NCI-H774 (cell line): ENCODE measurements around the gene SNAP47.
A peak's percentile ranks its signal among the peaks of the same experiment; 100 is the strongest.
"Not testable (repeated sequence)": the region's sequence is repeated elsewhere in the genome, so short reads cannot be mapped to it uniquely, and the experiment has no call there.

ENCODE experiments used
- DNase-seq: peaks from one replicate; lab custom pipeline; 2025; lab: John Stamatoyannopoulos, UW

Gene SNAP47

GRCh38 chr1:227734856-227735538, at the start of gene SNAP47, which contains the start of gene JMJD4:
Gene SNAP47 (plus strand): TSS chr1:227735435. CDS start chr1:227747737, 12,302 bp downstream.
Gene JMJD4 (minus strand): TSS chr1:227735302. CDS start chr1:227735273, 29 bp downstream.
- DNase-seq, result peak; percentile 91

- DNase-seq, result no peak
These were observed 49.4 kb upstream of the SNAP47 start for GRCh38 chr1:227685807-227686206.

GRCh38 chr1:227697321-227697864, 37.8 kb upstream of the SNAP47 start:
- DNase-seq, result no peak

- not testable (repeated sequence) for DNase-seq
These were observed 33.6 kb upstream of the SNAP47 start for GRCh38 chr1:227701631-227702030.

GRCh38 chr1:227707846-227708245, 27.4 kb upstream of the SNAP47 start:
- DNase-seq, result no peak

GRCh38 chr1:227709451-227709850, 25.8 kb upstream of the SNAP47 start:
- no peak for DNase-seq

- not testable (repeated sequence) for DNase-seq
These were observed 24.8 kb upstream of the SNAP47 start for GRCh38 chr1:227710474-227710873.

- DNase-seq, result no peak
These were observed 22.6 kb upstream of the SNAP47 start for GRCh38 chr1:227712648-227713047.

- DNase-seq, result no peak
These were observed 16.3 kb upstream of the SNAP47 start for GRCh38 chr1:227718932-227719331.

- no peak for DNase-seq
These were observed 11.8 kb upstream of the SNAP47 start for GRCh38 chr1:227723474-227723873.

GRCh38 chr1:227725046-227725445, 10.2 kb upstream of the SNAP47 start:
- DNase-seq, result no peak

- no peak for DNase-seq
These were observed 8.9 kb upstream of the SNAP47 start for GRCh38 chr1:227726318-227726717.

GRCh38 chr1:227726924-227727599, 8.2 kb upstream of the SNAP47 start:
- DNase-seq, result no peak

GRCh38 chr1:227728059-227728891, 7.0 kb upstream of the SNAP47 start:
- DNase-seq, result peak; percentile 88

- no peak for DNase-seq
These were observed 6.4 kb upstream of the SNAP47 start for GRCh38 chr1:227728892-227729143.

- DNase-seq, result no peak
These were observed 5.9 kb upstream of the SNAP47 start for GRCh38 chr1:227729144-227729880.

GRCh38 chr1:227729881-227730629, 5.2 kb upstream of the SNAP47 start:
- no peak for DNase-seq

GRCh38 chr1:227730630-227731151, 4.5 kb upstream of the SNAP47 start:
- no peak for DNase-seq

- no peak for DNase-seq
These were observed 4.0 kb upstream of the SNAP47 start for GRCh38 chr1:227731241-227731677.

- DNase-seq, result no peak
These were observed 3.3 kb upstream of the SNAP47 start for GRCh38 chr1:227731696-227732585.
